Panc1 (cell line): Measurements from ENCODE around the gene KPNA4. TPM values are rescaled to one million over a fixed set of nuclear protein-coding genes. Genes with fewer than 3 reads are reported as not detected.

Source experiments
- ATAC-seq: fragments of 200-7000 bp; cut with Tn5 transposase; 2 replicates; pipeline ENCODE4 v1.9.1; 2020; ENCODE audit warnings: mild to moderate bottlenecking, moderate library complexity
- BruUV-seq: library from RNA; stranded (reverse); fragments of 400-500 nt; replicated peaks from 2 replicates; lab custom pipeline; 2021; lab: Mats Ljungman, UMichigan
- CTCF ChIA-PET: fragments of 300-600 bp; sonication (Branson Sonifier 250); formaldehyde crosslinking; loops from one replicate; lab custom pipeline; 2022; ENCODE audit warnings: antibody characterized with exemption; lab: Charles Lee
- POLR2A ChIA-PET: fragments of 300-600 bp; sonication (Branson Sonifier 250); formaldehyde crosslinking; loops from one replicate; lab custom pipeline; 2022; ENCODE audit warnings: antibody characterized with exemption; lab: Charles Lee
- DNase-seq: peaks from one replicate; pipeline ENCODE4 v3.0.0-alpha.2; 2010; ENCODE audit warnings: low read depth, low spot score
- H3K27ac ChIP-seq: 2 replicates; pipeline ENCODE4 v1.5.1; 2011; ENCODE audit warnings: mild to moderate bottlenecking, low read length, inconsistent platforms
- H3K27me3 ChIP-seq: fragments of 200-500 bp; sonication (Bioruptor generic); 2 replicates; pipeline ENCODE4 v1.6.0; 2014; ENCODE audit warnings: low read length, inconsistent platforms; ENCODE audit not compliant: control insufficient read depth, insufficient read depth
- H3K36me3 ChIP-seq: fragments of 200-500 bp; sonication (Bioruptor generic); 2 replicates; pipeline ENCODE4 v1.5.1; 2014; ENCODE audit warnings: inconsistent platforms, mild to moderate bottlenecking, low read length, moderate library complexity; ENCODE audit not compliant: control insufficient read depth, insufficient read depth
- H3K4me1 ChIP-seq: 2 replicates; pipeline ENCODE4 v1.5.1; 2011; ENCODE audit warnings: inconsistent platforms, mild to moderate bottlenecking, low read length, moderate library complexity; ENCODE audit not compliant: control insufficient read depth, insufficient read depth
- H3K4me3 ChIP-seq, 2 experiments: 2 replicates each; pipeline ENCODE4 v1.5.1; 2011 to 2012; ENCODE audit warnings: low read depth in 2 of 2, low read length in 2 of 2, mild to moderate bottlenecking in 2 of 2, inconsistent platforms in 1 of 2, moderate library complexity in 1 of 2
- H3K9me3 ChIP-seq: fragments of 200-500 bp; sonication (Bioruptor generic); 2 replicates; pipeline ENCODE4 v1.5.1; 2014; ENCODE audit warnings: low read depth, mild to moderate bottlenecking, inconsistent platforms, low read length, moderate library complexity; ENCODE audit not compliant: control insufficient read depth, insufficient read depth
- CTCF ChIP-seq: fragments of 450-650 bp; IDR thresholded peaks from 2 replicates; pipeline ENCODE4 v1.5.1; 2017; ENCODE audit warnings: mild to moderate bottlenecking
- POLR2AphosphoS5 ChIP-seq: IDR thresholded peaks from 2 replicates; pipeline ENCODE4 v1.6.1; 2012; ENCODE audit warnings: mild to moderate bottlenecking, low read depth, low read length, moderate library complexity
- SIN3A ChIP-seq: IDR thresholded peaks from 2 replicates; pipeline ENCODE4 v1.6.1; 2012; ENCODE audit warnings: low read depth, mild to moderate bottlenecking, low read length, moderate library complexity, borderline replicate concordance; ENCODE audit not compliant: insufficient read depth
- TCF7L2 ChIP-seq: IDR thresholded peaks from 2 replicates; pipeline ENCODE4 v1.6.1; 2011; ENCODE audit warnings: mild to moderate bottlenecking, low read depth, low read length, inconsistent platforms
- in situ Hi-C: cut with HindIII; loops from 2 replicates; pipeline ENCODE4 v1.10.0; 2016; ENCODE audit warnings: low sequenced_read_pairs, low pct_unique_long_range_greater_than_20kb
- intact Hi-C: fragments of 100-400 bp; cut with micrococcal nuclease; formaldehyde crosslinking; loops from one replicate; pipeline ENCODE4 v1.10.0; 2022; ENCODE audit not compliant: unreplicated experiment
- total RNA-seq: library from RNA; stranded (reverse); gene quantifications from one replicate; pipeline ENCODE4 v1.2.1, GENCODE V29; 2021; ENCODE audit not compliant: unreplicated experiment
- TF ChIP-seq, protein P1 (sequence below), 2 experiments: IDR thresholded peaks; 2 replicates each; pipeline ENCODE4 v1.6.1; 2011 to 2012; ENCODE audit warnings: low read depth in 2 of 2, control low read depth in 1 of 2, low read length in 1 of 2, mild to moderate bottlenecking in 1 of 2, moderate library complexity in 1 of 2; ENCODE audit not compliant: insufficient read depth in 1 of 2

Gene KPNA4
- total RNA-seq, 1 experiment from 2014 or later: 84.4 TPM

DNA sequence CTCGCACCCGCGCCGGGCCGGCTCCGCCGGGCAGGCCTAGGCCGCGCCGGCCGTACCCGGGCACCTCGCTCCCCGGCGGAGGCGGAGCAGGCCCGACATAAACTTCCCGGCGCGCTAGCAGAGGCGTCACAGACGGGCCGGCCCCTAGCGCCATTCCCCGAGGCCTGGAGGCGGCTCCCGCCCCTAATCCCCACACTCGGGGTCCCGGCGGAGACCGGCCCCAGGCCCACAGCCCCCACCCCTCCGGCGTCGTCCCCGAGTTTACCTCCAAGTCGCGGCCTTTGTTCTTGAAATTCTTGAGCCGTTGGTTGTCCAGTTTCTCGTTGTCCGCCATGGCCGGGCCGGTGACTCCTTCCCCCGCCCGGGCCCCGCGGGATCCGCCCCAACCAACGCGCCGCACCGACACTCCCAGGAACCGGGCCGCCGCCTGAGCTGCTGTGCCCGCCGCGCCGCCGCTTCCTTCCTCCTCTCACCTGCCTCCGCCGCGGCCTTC, 376 bp downstream of the KPNA4 start:
- Histone ChIP-seq H3K27ac (peak overlapping the region; percentile 77), H3K27me3 (no peaks in the 10 kb centered on the region), H3K4me1 (peaks cover 42% of the 10 kb centered on the region), H3K36me3 (peaks cover 2% of the 10 kb centered on the region), H3K9me3 (no peaks in the 10 kb centered on the region), H3K4me3 (peak overlapping the region; percentile 91 to 95)
- intact Hi-C loops: no loop called here
- peak; percentile 77 for ATAC-seq
- CTCF ChIA-PET: no interaction called here
- no peak for DNase-seq
- no TSS peak for BruUV-seq
- no peak for TF ChIP-seq TCF7L2
- TF ChIP-seq POLR2AphosphoS5: no peak
- 0 out of 2 replicates have a peak, but pooled peaks have one; percentile 50 for TF ChIP-seq SIN3A
- POLR2A ChIA-PET: interaction anchor here (0.6 kb wide), 1 partner anchor 108 kb away, joined by 5 read pairs; no protein-coding TSS in a partner anchor
- in situ Hi-C loops: no loop called here

- Histone ChIP-seq H3K27ac (peak overlapping the region; percentile 77), H3K27me3 (no peaks in the 10 kb centered on the region), H3K36me3 (peaks cover 2% of the 10 kb centered on the region), H3K4me3 (peak overlapping the region; percentile 91 to 95), H3K4me1 (peaks cover 48% of the 10 kb centered on the region), H3K9me3 (no peaks in the 10 kb centered on the region)
- ChIA-PET CTCF (no interaction called here), POLR2A (interaction anchor here (0.7 kb wide), 1 partner anchor 1353 kb away, joined by 3 read pairs; no protein-coding TSS in a partner anchor)
- intact Hi-C loops: no loop called here
- in situ Hi-C loops: no loop called here
- TF ChIP-seq, protein P1, sequence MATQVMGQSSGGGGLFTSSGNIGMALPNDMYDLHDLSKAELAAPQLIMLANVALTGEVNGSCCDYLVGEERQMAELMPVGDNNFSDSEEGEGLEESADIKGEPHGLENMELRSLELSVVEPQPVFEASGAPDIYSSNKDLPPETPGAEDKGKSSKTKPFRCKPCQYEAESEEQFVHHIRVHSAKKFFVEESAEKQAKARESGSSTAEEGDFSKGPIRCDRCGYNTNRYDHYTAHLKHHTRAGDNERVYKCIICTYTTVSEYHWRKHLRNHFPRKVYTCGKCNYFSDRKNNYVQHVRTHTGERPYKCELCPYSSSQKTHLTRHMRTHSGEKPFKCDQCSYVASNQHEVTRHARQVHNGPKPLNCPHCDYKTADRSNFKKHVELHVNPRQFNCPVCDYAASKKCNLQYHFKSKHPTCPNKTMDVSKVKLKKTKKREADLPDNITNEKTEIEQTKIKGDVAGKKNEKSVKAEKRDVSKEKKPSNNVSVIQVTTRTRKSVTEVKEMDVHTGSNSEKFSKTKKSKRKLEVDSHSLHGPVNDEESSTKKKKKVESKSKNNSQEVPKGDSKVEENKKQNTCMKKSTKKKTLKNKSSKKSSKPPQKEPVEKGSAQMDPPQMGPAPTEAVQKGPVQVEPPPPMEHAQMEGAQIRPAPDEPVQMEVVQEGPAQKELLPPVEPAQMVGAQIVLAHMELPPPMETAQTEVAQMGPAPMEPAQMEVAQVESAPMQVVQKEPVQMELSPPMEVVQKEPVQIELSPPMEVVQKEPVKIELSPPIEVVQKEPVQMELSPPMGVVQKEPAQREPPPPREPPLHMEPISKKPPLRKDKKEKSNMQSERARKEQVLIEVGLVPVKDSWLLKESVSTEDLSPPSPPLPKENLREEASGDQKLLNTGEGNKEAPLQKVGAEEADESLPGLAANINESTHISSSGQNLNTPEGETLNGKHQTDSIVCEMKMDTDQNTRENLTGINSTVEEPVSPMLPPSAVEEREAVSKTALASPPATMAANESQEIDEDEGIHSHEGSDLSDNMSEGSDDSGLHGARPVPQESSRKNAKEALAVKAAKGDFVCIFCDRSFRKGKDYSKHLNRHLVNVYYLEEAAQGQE (IDR thresholded peaks at IDR 0.05; ENCODE audit: insufficient read depth in 1 of 2, low read depth in 2 of 2, low read length in 1 of 2): no peak
- TF ChIP-seq SIN3A (no peak; the same call in 1 of the 2 replicates), POLR2AphosphoS5 (no peak; the same call in 1 of the 2 replicates), TCF7L2 (no peak), CTCF (no peak)
- BruUV-seq: no TSS peak
- ATAC-seq (peak; percentile 5; the same call in 1 of the 2 replicates), DNase-seq (no peak)
These were observed 986 bp downstream of the KPNA4 start for GRCh38 chr3:160564258-160564911.

DNA sequence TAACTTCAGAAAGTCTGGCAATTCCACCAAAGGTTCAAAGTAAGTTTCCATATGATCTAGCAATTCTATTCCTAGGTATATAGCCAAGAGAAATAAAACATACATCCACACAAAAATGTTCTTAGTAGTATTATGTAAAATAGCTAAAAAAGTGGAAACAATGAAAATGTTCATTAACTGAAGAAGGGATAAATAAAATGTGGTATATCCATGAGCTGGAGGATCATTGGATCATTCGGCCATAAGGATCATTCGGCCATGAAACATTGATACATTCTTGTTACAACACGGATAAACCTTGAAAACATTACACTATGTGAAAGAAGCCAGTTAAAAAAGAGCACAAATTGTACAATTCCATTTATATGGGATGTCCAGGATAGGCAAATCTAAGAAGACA, 2.4 kb downstream of the KPNA4 start:
- ChIA-PET POLR2A (no interaction called here), CTCF (no interaction called here)
- H3K36me3 ChIP-seq: peaks cover 2% of the 10 kb centered on the region
- ATAC-seq: no peak
- H3K27me3 ChIP-seq: no peaks in the 10 kb centered on the region
- in situ Hi-C loops: no loop called here
- peaks cover 55% of the 10 kb centered on the region for H3K4me1 ChIP-seq
- no TSS peak for BruUV-seq
- DNase-seq: no peak
- peak overlapping the region; percentile 28 to 95 for H3K4me3 ChIP-seq
- intact Hi-C loops: no loop called here
- no peaks in the 10 kb centered on the region for H3K9me3 ChIP-seq
- TF ChIP-seq TCF7L2 (no peak), SIN3A (no peak), POLR2AphosphoS5 (no peak), CTCF (no peak)
- TF ChIP-seq, protein P1 (IDR thresholded peaks at IDR 0.05; ENCODE audit: insufficient read depth in 1 of 2, low read depth in 2 of 2, low read length in 1 of 2): no peak
- 0 out of 2 replicates have a peak overlapping the region, but pooled peaks have one; percentile 9 for H3K27ac ChIP-seq
